ENCODE results near the gene GALNT15.

GRCh38 chr3:16214366-16214765 is 39.9 kb downstream of the GALNT15 start:
- TF ChIP-seq CTCF (IDR thresholded peaks at IDR 0.05; ENCODE audit: borderline replicate concordance, extremely low read depth, low read length, poor library complexity, severe bottlenecking) = no peak
- no peak for TF ChIP-seq EZH2 (IDR thresholded peaks at IDR 0.05; ENCODE audit: borderline replicate concordance, low read depth, low read length, severe bottlenecking)
